Endothelial cell of umbilical vein (primary cell): ENCODE results near the gene CIC. TPM values are rescaled to one million over a fixed set of nuclear protein-coding genes. Genes with fewer than 3 reads are reported as not detected.

Experiments
- BruUV-seq: library from RNA; stranded (reverse); fragments of 400-500 nt; replicated peaks from 2 replicates; lab custom pipeline; 2021; lab: Mats Ljungman, UMichigan
- CTCF ChIA-PET: fragments of 300-600, 350-600 bp; sonication (Branson Sonifier 250); formaldehyde crosslinking; loops from one replicate; lab custom pipeline; 2021; ENCODE audit warnings: antibody characterized with exemption, inconsistent platforms; lab: Charles Lee
- POLR2A ChIA-PET: fragments of 300-600, 350-600 bp; sonication (Branson Sonifier 250); formaldehyde crosslinking; loops from one replicate; lab custom pipeline; 2021; ENCODE audit warnings: antibody characterized with exemption, inconsistent platforms; lab: Charles Lee
- DNase-seq: peaks from one replicate; pipeline ENCODE4 v3.0.0-alpha.2; 2011; ENCODE audit warnings: low read depth, low spot score
- FAIRE-seq: peaks from 2 replicates; lab custom pipeline; 2011; peaks lifted over from hg19 to GRCh38; lab: Jason Lieb, UNC
- H2AFZ ChIP-seq: 2 replicates; pipeline ENCODE4 v1.6.0; 2012; ENCODE audit warnings: low read depth, low read length, control low read depth, inconsistent platforms
- H3K27ac ChIP-seq: 2 replicates; pipeline ENCODE4 v1.5.1; 2011; ENCODE audit warnings: low read depth, mild to moderate bottlenecking, control low read depth, low read length, moderate library complexity; ENCODE audit not compliant: insufficient read depth
- H3K27me3 ChIP-seq, 2 experiments: 2 replicates each; pipeline versions ENCODE4 v1.6.0 to v1.6.1; 2011; ENCODE audit warnings: low read length in 2 of 2, mixed read lengths in 1 of 2; ENCODE audit not compliant: control insufficient read depth in 2 of 2, insufficient read depth in 2 of 2
- H3K36me3 ChIP-seq, 2 experiments: 2 replicates in 1 of 2; 3 replicates in 1 of 2; pipeline ENCODE4 v1.5.1; 2011; ENCODE audit warnings: low read length in 2 of 2, mild to moderate bottlenecking in 1 of 2, moderate library complexity in 1 of 2; ENCODE audit not compliant: control insufficient read depth in 2 of 2, insufficient read depth in 2 of 2; ENCODE audit errors: extremely low read depth in 1 of 2
- H3K4me1 ChIP-seq: 3 replicates; pipeline ENCODE4 v1.5.1; 2011; ENCODE audit warnings: mild to moderate bottlenecking, low read length; ENCODE audit not compliant: control insufficient read depth, insufficient read depth; ENCODE audit errors: extremely low read depth
- H3K4me2 ChIP-seq: 2 replicates; pipeline ENCODE4 v1.6.1; 2011; ENCODE audit warnings: low read length, control low read depth, mixed read lengths; ENCODE audit not compliant: insufficient read depth
- H3K4me3 ChIP-seq, 3 experiments: fragments of 200-600 bp in 1 of 3; sonication (generic), shearing (Covaris generic) in 1 of 3; replicated peaks in 1 of 3; 2 replicates each; pipeline ENCODE4 v1.5.1; 2011 to 2016; ENCODE audit warnings: control low read depth in 3 of 3, low read length in 3 of 3, mild to moderate bottlenecking in 2 of 3, inconsistent platforms in 1 of 3, low read depth in 1 of 3, moderate library complexity in 1 of 3; ENCODE audit not compliant: insufficient read depth in 1 of 3
- H3K79me2 ChIP-seq: 2 replicates; pipeline ENCODE4 v1.6.0; 2012; ENCODE audit warnings: low read length, inconsistent platforms; ENCODE audit not compliant: control insufficient read depth, insufficient read depth
- H3K9ac ChIP-seq: replicated peaks from 2 replicates; pipeline ENCODE3; 2011; ENCODE audit warnings: low read length, control low read depth; ENCODE audit not compliant: insufficient read depth; ENCODE audit errors: extremely low read depth
- H3K9me1 ChIP-seq: replicated peaks from 3 replicates; pipeline ENCODE4 v1.6.0; 2011; ENCODE audit warnings: mild to moderate bottlenecking, low read length; ENCODE audit not compliant: control insufficient read depth, insufficient read depth; ENCODE audit errors: extremely low read depth
- H3K9me3 ChIP-seq: replicated peaks from 2 replicates; pipeline ENCODE4 v1.5.1; 2012; ENCODE audit warnings: low read length, inconsistent platforms; ENCODE audit not compliant: control insufficient read depth, insufficient read depth
- H4K20me1 ChIP-seq: replicated peaks from 2 replicates; pipeline ENCODE3; 2011; ENCODE audit warnings: mild to moderate bottlenecking, low read length; ENCODE audit not compliant: control insufficient read depth, insufficient read depth; ENCODE audit errors: extremely low read depth
- EZH2 ChIP-seq: IDR thresholded peaks from 2 replicates; pipeline ENCODE4 v1.6.1; 2012; ENCODE audit warnings: borderline replicate concordance, low read depth, mild to moderate bottlenecking, moderate library complexity, low read length, inconsistent platforms; ENCODE audit not compliant: severe bottlenecking
- FOS ChIP-seq: IDR thresholded peaks from 2 replicates; pipeline ENCODE4 v1.6.1; 2011; ENCODE audit warnings: mild to moderate bottlenecking, low read length, moderate library complexity, borderline replicate concordance; ENCODE audit not compliant: insufficient read depth
- GATA2 ChIP-seq: IDR thresholded peaks from 2 replicates; pipeline ENCODE4 v1.7.0; 2011; ENCODE audit warnings: low read depth, mild to moderate bottlenecking, moderate library complexity, mixed read lengths, low read length; ENCODE audit not compliant: insufficient read length, insufficient read depth
- JUN ChIP-seq: IDR thresholded peaks from 2 replicates; pipeline ENCODE4 v1.6.1; 2011; ENCODE audit warnings: borderline replicate concordance, low read depth; ENCODE audit not compliant: insufficient read length, insufficient read depth
- MYC ChIP-seq: IDR thresholded peaks from one replicate; pipeline ENCODE4 v1.6.1; 2011; ENCODE audit warnings: mild to moderate bottlenecking, low read depth, low read length
- POLR2A ChIP-seq: IDR thresholded peaks from 2 replicates; pipeline ENCODE4 v1.6.1; 2012; ENCODE audit warnings: low read depth, mild to moderate bottlenecking, control low read depth, low read length
- POLR2AphosphoS5 ChIP-seq: IDR thresholded peaks from 2 replicates; pipeline ENCODE4 v1.6.1; 2012; ENCODE audit warnings: low read depth, mild to moderate bottlenecking, control low read depth, low read length, moderate library complexity; ENCODE audit not compliant: insufficient read depth
- dilution Hi-C: fragments of 300-500 bp; cut with MboI; formaldehyde crosslinking; loops from one replicate; pipeline ENCODE4 v1.15.0; 2019; ENCODE audit warnings: low sequenced_read_pairs; ENCODE audit not compliant: extremely low pct_ligation_motif_present
- intact Hi-C: fragments of 100-400 bp; cut with micrococcal nuclease; formaldehyde crosslinking; loops from one replicate; pipeline ENCODE4 v1.10.0; 2022
- polyA plus RNA-seq, 4 experiments: library from polyadenylated mRNA; depleted of rRNA in 3 of 4; stranded (reverse) in 3 of 4; unstranded in 1 of 4; fragments of >200 nt; gene quantifications; 2 replicates each; pipeline versions ENCODE4 v1.2.1 to v1.2.3, GENCODE V29; 2011 to 2012; ENCODE audit warnings: missing spikeins in 1 of 4
- total RNA-seq: library from RNA; stranded (reverse); gene quantifications from 2 replicates; pipeline ENCODE4 v1.2.3, GENCODE V29; 2021
- TF ChIP-seq, protein P1 (sequence below): IDR thresholded peaks from 2 replicates; pipeline ENCODE4 v1.6.1; 2011; ENCODE audit not compliant: insufficient read depth, insufficient read length
- TF ChIP-seq, protein P2 (sequence below), 2 donors: IDR thresholded peaks; 1 replicate in 1 of 2; 2 replicates in 1 of 2; pipeline ENCODE4 v1.5.1; 2011; ENCODE audit warnings: low read length in 2 of 2, mild to moderate bottlenecking in 2 of 2, moderate library complexity in 2 of 2, control low read depth in 1 of 2, inconsistent platforms in 1 of 2, low read depth in 1 of 2; ENCODE audit not compliant: insufficient read depth in 1 of 2; ENCODE audit errors: extremely low read depth in 1 of 2

CIC gene
- total and polyA plus RNA-seq, 2 donors (not counting 3 experiments of a cell fraction or from before 2014, with no cell fraction given) = 18.4 to 86.0 TPM

DNA sequence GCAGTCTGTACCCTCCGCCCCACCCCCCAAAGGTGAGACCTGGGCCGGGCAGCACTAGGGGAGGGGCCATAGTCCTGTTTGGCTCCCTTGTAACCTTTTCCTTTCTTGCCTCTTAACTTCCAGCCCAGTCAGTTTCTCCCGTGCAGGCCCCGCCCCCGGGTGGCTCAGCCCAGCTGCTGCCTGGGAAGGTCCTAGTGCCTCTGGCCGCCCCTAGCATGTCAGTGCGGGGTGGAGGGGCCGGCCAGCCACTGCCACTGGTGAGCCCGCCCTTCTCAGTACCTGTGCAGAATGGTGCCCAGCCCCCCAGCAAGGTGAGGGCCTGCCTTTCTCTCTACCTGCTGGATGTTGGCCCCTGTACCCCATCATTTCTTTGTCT, 22.4 kb downstream of the CIC start:
- no peak for DNase-seq
- no peak for FAIRE-seq
- Histone ChIP-seq H3K4me1 (no peaks in the 10 kb centered on the region), H3K9me3 (no peaks in the 10 kb centered on the region), H3K79me2 (no peaks in the 10 kb centered on the region), H3K27ac (no peak overlapping the region), H3K36me3 (peaks cover 16 to 78% of the 10 kb centered on the region in 2 experiments), H4K20me1 (no peaks in the 10 kb centered on the region), H3K4me3 (no peak overlapping the region), H3K9ac (no peak overlapping the region), H3K4me2 (no peak overlapping the region), H3K27me3 (no peaks in the 10 kb centered on the region), H2AFZ (no peak overlapping the region), H3K9me1 (no peaks in the 10 kb centered on the region)
- dilution Hi-C loops = no loop called here
- intact Hi-C loops = loop anchor here (1.0 kb wide), 1 partner anchor 47 kb away; no protein-coding TSS in a partner anchor
- ChIA-PET POLR2A (no interaction called here), CTCF (interaction anchor here (1.3 to 2.3 kb wide), 2 partner anchors 36 to 45 kb away, joined by 4 to 15 read pairs; no protein-coding TSS in a partner anchor)
- TF ChIP-seq GATA2 = no peak
- TF ChIP-seq MYC = no peak
- no peak for TF ChIP-seq JUN
- no peak for TF ChIP-seq EZH2
- TF ChIP-seq POLR2A = no peak
- TF ChIP-seq, protein P1, sequence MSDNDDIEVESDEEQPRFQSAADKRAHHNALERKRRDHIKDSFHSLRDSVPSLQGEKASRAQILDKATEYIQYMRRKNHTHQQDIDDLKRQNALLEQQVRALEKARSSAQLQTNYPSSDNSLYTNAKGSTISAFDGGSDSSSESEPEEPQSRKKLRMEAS = no peak
- TF ChIP-seq, protein P2, sequence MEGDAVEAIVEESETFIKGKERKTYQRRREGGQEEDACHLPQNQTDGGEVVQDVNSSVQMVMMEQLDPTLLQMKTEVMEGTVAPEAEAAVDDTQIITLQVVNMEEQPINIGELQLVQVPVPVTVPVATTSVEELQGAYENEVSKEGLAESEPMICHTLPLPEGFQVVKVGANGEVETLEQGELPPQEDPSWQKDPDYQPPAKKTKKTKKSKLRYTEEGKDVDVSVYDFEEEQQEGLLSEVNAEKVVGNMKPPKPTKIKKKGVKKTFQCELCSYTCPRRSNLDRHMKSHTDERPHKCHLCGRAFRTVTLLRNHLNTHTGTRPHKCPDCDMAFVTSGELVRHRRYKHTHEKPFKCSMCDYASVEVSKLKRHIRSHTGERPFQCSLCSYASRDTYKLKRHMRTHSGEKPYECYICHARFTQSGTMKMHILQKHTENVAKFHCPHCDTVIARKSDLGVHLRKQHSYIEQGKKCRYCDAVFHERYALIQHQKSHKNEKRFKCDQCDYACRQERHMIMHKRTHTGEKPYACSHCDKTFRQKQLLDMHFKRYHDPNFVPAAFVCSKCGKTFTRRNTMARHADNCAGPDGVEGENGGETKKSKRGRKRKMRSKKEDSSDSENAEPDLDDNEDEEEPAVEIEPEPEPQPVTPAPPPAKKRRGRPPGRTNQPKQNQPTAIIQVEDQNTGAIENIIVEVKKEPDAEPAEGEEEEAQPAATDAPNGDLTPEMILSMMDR (IDR thresholded peaks at IDR 0.05; ENCODE audit: extremely low read depth in 1 of 2, insufficient read depth in 1 of 2, low read depth in 1 of 2, low read length in 2 of 2) = no peak
- no peak for TF ChIP-seq FOS
- TF ChIP-seq POLR2AphosphoS5 = no peak
- BruUV-seq = no TSS peak
